H9 (cell line): ENCODE measurements around the gene STMN3. TPM values are rescaled to one million over a fixed set of nuclear protein-coding genes. Genes with fewer than 3 reads are reported as not detected.
"Not testable (repeated sequence)": the region's sequence is repeated elsewhere in the genome, so short reads cannot be mapped to it uniquely, and the experiment has no call there.

ENCODE experiments used
- DNase-seq: peaks from one replicate; pipeline ENCODE4 v3.0.0-alpha.2; 2017
- H2AFZ ChIP-seq: one replicate; pipeline ENCODE4 v1.6.1; 2013; ENCODE audit warnings: mild to moderate bottlenecking, low read length, control low read depth, moderate library complexity
- H2AK5ac ChIP-seq: 2 replicates; pipeline ENCODE4 v1.6.1; 2013; ENCODE audit warnings: low read length, control low read depth, mixed read lengths; ENCODE audit not compliant: insufficient read length
- H2BK120ac ChIP-seq: one replicate; pipeline ENCODE4 v1.6.1; 2013; ENCODE audit warnings: low read depth, mild to moderate bottlenecking, low read length, control low read depth, inconsistent platforms; ENCODE audit not compliant: poor library complexity, severe bottlenecking
- H2BK12ac ChIP-seq: 2 replicates; pipeline ENCODE4 v1.6.1; 2013; ENCODE audit warnings: low read length, control low read depth, mixed read lengths, low read depth; ENCODE audit not compliant: insufficient read length
- H2BK15ac ChIP-seq: 2 replicates; pipeline ENCODE4 v1.6.1; 2013; ENCODE audit warnings: low read depth, low read length, control low read depth
- H2BK20ac ChIP-seq: one replicate; pipeline ENCODE4 v1.6.1; 2013; ENCODE audit warnings: low read depth, mild to moderate bottlenecking, low read length, control low read depth, inconsistent platforms; ENCODE audit not compliant: poor library complexity, severe bottlenecking
- H2BK5ac ChIP-seq: 2 replicates; pipeline ENCODE4 v1.6.1; 2013; ENCODE audit warnings: low read length, control low read depth, mixed read lengths; ENCODE audit not compliant: insufficient read length
- H3K14ac ChIP-seq: 2 replicates; pipeline ENCODE4 v1.6.1; 2013; ENCODE audit warnings: low read length, control low read depth; ENCODE audit not compliant: insufficient read depth
- H3K18ac ChIP-seq: 2 replicates; pipeline ENCODE4 v1.6.1; 2013; ENCODE audit warnings: low read depth, mild to moderate bottlenecking, mixed read lengths, low read length, control low read depth; ENCODE audit not compliant: insufficient read length
- H3K23ac ChIP-seq: 2 replicates; pipeline ENCODE4 v1.6.1; 2013; ENCODE audit warnings: low read length, control low read depth, mixed read lengths, low read depth; ENCODE audit not compliant: insufficient read length
- H3K23me2 ChIP-seq: 2 replicates; pipeline ENCODE4 v1.6.1; 2013; ENCODE audit warnings: low read depth, mild to moderate bottlenecking, mixed read lengths, low read length, control low read depth; ENCODE audit not compliant: insufficient read length, poor library complexity, severe bottlenecking
- H3K27ac ChIP-seq: 2 replicates; pipeline ENCODE4 v1.5.1; 2013; ENCODE audit warnings: low read length, control low read depth, mixed read lengths, low read depth; ENCODE audit not compliant: insufficient read length
- H3K27me3 ChIP-seq: 2 replicates; pipeline ENCODE4 v1.6.1; 2013; ENCODE audit warnings: low read length, control low read depth, inconsistent platforms; ENCODE audit not compliant: insufficient read depth
- H3K4ac ChIP-seq: 2 replicates; pipeline ENCODE4 v1.6.1; 2013; ENCODE audit warnings: low read depth, mild to moderate bottlenecking, control low read depth, inconsistent platforms, low read length, moderate library complexity
- H3K4me1 ChIP-seq: 2 replicates; pipeline ENCODE4 v1.6.1; 2013; ENCODE audit warnings: low read length, control low read depth, inconsistent platforms; ENCODE audit not compliant: insufficient read depth
- H3K4me2 ChIP-seq: 2 replicates; pipeline ENCODE4 v1.6.1; 2013; ENCODE audit warnings: low read length, control low read depth, mixed read lengths; ENCODE audit not compliant: insufficient read length, insufficient read depth
- H3K56ac ChIP-seq: 2 replicates; pipeline ENCODE4 v1.6.1; 2013; ENCODE audit warnings: low read depth, mild to moderate bottlenecking, mixed read lengths, low read length, control low read depth; ENCODE audit not compliant: insufficient read length
- H3K79me1 ChIP-seq: 2 replicates; pipeline ENCODE4 v1.6.1; 2013; ENCODE audit warnings: low read depth, mild to moderate bottlenecking, moderate library complexity, low read length, control low read depth, inconsistent platforms; ENCODE audit not compliant: insufficient read depth, poor library complexity, severe bottlenecking
- H3K79me2 ChIP-seq: 2 replicates; pipeline ENCODE4 v1.6.1; 2013; ENCODE audit warnings: low read length, control low read depth, inconsistent platforms; ENCODE audit not compliant: insufficient read depth
- H3K9ac ChIP-seq: 2 replicates; pipeline ENCODE4 v1.6.1; 2013; ENCODE audit warnings: low read length, control low read depth, mixed read lengths; ENCODE audit not compliant: insufficient read length; ENCODE audit errors: extremely low read depth
- H3K9me3 ChIP-seq: one replicate; pipeline ENCODE4 v1.6.1; 2013; ENCODE audit warnings: low read depth, low read length, inconsistent platforms; ENCODE audit not compliant: control insufficient read depth
- H3T11ph ChIP-seq: one replicate; pipeline ENCODE4 v1.6.1; 2013; ENCODE audit warnings: mild to moderate bottlenecking, low read length, control low read depth, inconsistent platforms
- H4K20me1 ChIP-seq: one replicate; pipeline ENCODE4 v1.6.1; 2013; ENCODE audit not compliant: control insufficient read depth, insufficient read length, insufficient read depth
- H4K5ac ChIP-seq: 2 replicates; pipeline ENCODE4 v1.6.1; 2013; ENCODE audit warnings: low read depth, mild to moderate bottlenecking, mixed read lengths, low read length, control low read depth; ENCODE audit not compliant: insufficient read length
- H4K8ac ChIP-seq: replicated peaks from 2 replicates; pipeline ENCODE4 v1.6.1; 2013; ENCODE audit warnings: low read length, control low read depth, mixed read lengths, low read depth; ENCODE audit not compliant: insufficient read length
- H4K91ac ChIP-seq: 2 replicates; pipeline ENCODE4 v1.6.1; 2013; ENCODE audit warnings: low read depth, mild to moderate bottlenecking, moderate library complexity, mixed read lengths, low read length, control low read depth; ENCODE audit not compliant: insufficient read length
- H3K27ac Mint-ChIP-seq, 3 experiments: 2 replicates in 2 of 3; 3 replicates in 1 of 3; pipeline ENCODE4 v1.8.0; 2020 to 2021; ENCODE audit warnings: mixed read lengths in 3 of 3, mild to moderate bottlenecking in 1 of 3, moderate library complexity in 1 of 3
- H3K27me3 Mint-ChIP-seq: 2 replicates; pipeline ENCODE4 v1.8.0; 2021; ENCODE audit warnings: low read depth, mild to moderate bottlenecking, moderate library complexity, mixed read lengths
- H3K36me3 Mint-ChIP-seq, 3 experiments: 2 replicates in 2 of 3; 3 replicates in 1 of 3; pipeline ENCODE4 v1.8.0; 2020 to 2021; ENCODE audit warnings: low read depth in 3 of 3, mixed read lengths in 3 of 3; ENCODE audit not compliant: insufficient read depth in 1 of 3
- H3K4me1 Mint-ChIP-seq, 2 experiments: 2 replicates each; pipeline ENCODE4 v1.8.0; 2020; ENCODE audit warnings: mixed read lengths in 2 of 2
- H3K4me3 Mint-ChIP-seq, 2 experiments: 2 replicates in 1 of 2; 3 replicates in 1 of 2; pipeline ENCODE4 v1.8.0; 2020 to 2021; ENCODE audit warnings: mild to moderate bottlenecking in 2 of 2, mixed read lengths in 2 of 2, moderate library complexity in 1 of 2
- H3K9me3 Mint-ChIP-seq, 2 experiments: 2 replicates in 1 of 2; 3 replicates in 1 of 2; pipeline ENCODE4 v1.8.0; 2020; ENCODE audit warnings: mild to moderate bottlenecking in 2 of 2, mixed read lengths in 2 of 2, moderate library complexity in 1 of 2
- CTCF ChIP-seq: fragments of 200-600 bp; sonication (generic); conservative IDR thresholded peaks from 3 replicates; pipeline ENCODE4 v1.8.0; 2021; ENCODE audit warnings: antibody characterized with exemption, mild to moderate bottlenecking
- WGBS: extraction: QIAGEN DNeasy Blood & Tissue Kit; methylation state at CpG from one replicate; pipeline ENCODE4 v1.1.7; 2013; ENCODE audit warnings: missing lambda C conversion rate, low lambda C conversion rate, mixed read lengths; ENCODE audit not compliant: insufficient read length; ENCODE audit errors: extremely low coverage; 5-methylcytosine and 5-hydroxymethylcytosine counted together
- total RNA-seq: library from RNA; stranded (reverse); gene quantifications from 2 replicates; pipeline ENCODE4 v1.2.1, GENCODE V29; 2021

Gene STMN3
- total RNA-seq, 1 experiment from 2014 or later = 54.0 TPM

GRCh38 chr20:63633732-63634131 lies 19.5 kb downstream of the STMN3 start:
- no CpG with 5 or more reads among the region's 9 CpGs for WGBS
- no peaks in the 10 kb centered on the region for H3K9me3 ChIP-seq
- no peak overlapping the region for H3K4me2 ChIP-seq
- H3K27me3 ChIP-seq = no peaks in the 10 kb centered on the region
- no peak for TF ChIP-seq CTCF
- no peak overlapping the region for H3K18ac ChIP-seq
- Mint-ChIP-seq H3K4me1 (peaks cover 2 to 8% of the 10 kb centered on the region in 2 experiments), H3K9me3 (no peaks in the 10 kb centered on the region), H3K27ac (no peak overlapping the region), H3K36me3 (no peaks in the 10 kb centered on the region; a peak in 1 of 7 replicates), H3K27me3 (peaks cover 4% of the 10 kb centered on the region), H3K4me3 (no peak overlapping the region)
- H2AK5ac ChIP-seq = no peak overlapping the region
- no peak overlapping the region for H4K8ac ChIP-seq
- H2BK12ac ChIP-seq = no peak overlapping the region
- no peak overlapping the region for H3K4ac ChIP-seq
- no peaks in the 10 kb centered on the region for H3K79me1 ChIP-seq
- H3T11ph ChIP-seq = no peak overlapping the region
- H3K27ac ChIP-seq = no peak overlapping the region
- no peaks in the 10 kb centered on the region for H3K23me2 ChIP-seq
- H3K9ac ChIP-seq = no peak overlapping the region
- H4K5ac ChIP-seq = no peak overlapping the region
- H4K91ac ChIP-seq = no peak overlapping the region
- H2BK15ac ChIP-seq = no peak overlapping the region
- no peak overlapping the region for H2BK120ac ChIP-seq
- no peak overlapping the region for H3K56ac ChIP-seq
- no peak for DNase-seq
- H2BK20ac ChIP-seq = no peak overlapping the region
- H2BK5ac ChIP-seq = no peak overlapping the region
- H3K14ac ChIP-seq = no peak overlapping the region
- H3K4me1 ChIP-seq = no peaks in the 10 kb centered on the region
- H3K23ac ChIP-seq = no peak overlapping the region
- no peaks in the 10 kb centered on the region for H4K20me1 ChIP-seq
- no peak overlapping the region for H2AFZ ChIP-seq
- H3K79me2 ChIP-seq = no peaks in the 10 kb centered on the region

GRCh38 chr20:63631426-63631825 lies 21.8 kb downstream of the STMN3 start:
- H3K4me1 ChIP-seq, H3K79me1 ChIP-seq, H2BK15ac ChIP-seq, H4K20me1 ChIP-seq, H3K4me1 Mint-ChIP-seq, H3K27me3 Mint-ChIP-seq, H3K27me3 ChIP-seq, H3T11ph ChIP-seq, H4K8ac ChIP-seq, H3K79me2 ChIP-seq, H3K14ac ChIP-seq, H2BK5ac ChIP-seq, H3K4ac ChIP-seq, H3K56ac ChIP-seq, H3K9me3 ChIP-seq, H2AFZ ChIP-seq, H3K23ac ChIP-seq, H3K27ac Mint-ChIP-seq, H4K91ac ChIP-seq, H2BK20ac ChIP-seq, H3K9ac ChIP-seq, H2BK120ac ChIP-seq, H2AK5ac ChIP-seq, H4K5ac ChIP-seq, H3K27ac ChIP-seq, H3K18ac ChIP-seq, H3K9me3 Mint-ChIP-seq, H3K4me2 ChIP-seq, H2BK12ac ChIP-seq, H3K36me3 Mint-ChIP-seq, DNase-seq, H3K23me2 ChIP-seq: not testable (repeated sequence)
- H3K4me3 Mint-ChIP-seq = peak overlapping the region in 1 of 2 experiments; percentile 20; a peak in 1 of 5 replicates
- no CpG with 5 or more reads among the region's 10 CpGs for WGBS
